ENCODE data around the gene POLR2E. TPM values are rescaled to one million over a fixed set of nuclear protein-coding genes. Genes with fewer than 3 reads are reported as not detected.

The POLR2E gene
- total RNA-seq, 4 donors from 2014 or later = 151 to 216 (median 188) TPM

DNA sequence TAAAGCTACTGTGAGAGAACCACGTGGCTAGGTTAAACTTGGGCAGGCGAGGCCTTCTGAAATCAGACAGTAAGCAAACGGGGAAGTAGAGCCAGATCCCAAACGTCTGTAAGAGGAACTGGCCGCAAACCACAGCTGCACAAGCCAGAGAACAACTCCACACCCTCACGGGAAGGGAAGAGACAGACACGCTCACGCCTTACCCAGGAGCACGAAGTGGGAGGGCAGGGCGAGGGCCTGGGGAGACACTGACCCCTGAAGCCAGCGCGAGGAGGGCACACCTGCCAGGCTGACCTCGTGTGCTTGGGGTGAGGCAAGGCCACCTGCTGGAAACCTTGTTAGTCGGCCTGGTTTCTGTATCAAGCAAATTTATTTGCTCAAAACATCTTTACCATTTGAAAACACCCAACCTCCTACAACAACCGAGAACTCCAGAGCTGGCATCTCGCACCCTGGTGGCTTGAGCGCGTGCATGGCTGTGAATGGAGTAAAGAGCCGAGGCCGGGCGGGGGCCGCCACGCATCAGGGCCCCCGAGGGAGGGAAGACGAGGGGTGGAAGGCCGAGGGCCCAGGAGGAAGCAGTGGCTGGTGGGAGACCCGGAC lies 7.3 kb downstream of the POLR2E start:
- TF ChIP-seq, protein P1, sequence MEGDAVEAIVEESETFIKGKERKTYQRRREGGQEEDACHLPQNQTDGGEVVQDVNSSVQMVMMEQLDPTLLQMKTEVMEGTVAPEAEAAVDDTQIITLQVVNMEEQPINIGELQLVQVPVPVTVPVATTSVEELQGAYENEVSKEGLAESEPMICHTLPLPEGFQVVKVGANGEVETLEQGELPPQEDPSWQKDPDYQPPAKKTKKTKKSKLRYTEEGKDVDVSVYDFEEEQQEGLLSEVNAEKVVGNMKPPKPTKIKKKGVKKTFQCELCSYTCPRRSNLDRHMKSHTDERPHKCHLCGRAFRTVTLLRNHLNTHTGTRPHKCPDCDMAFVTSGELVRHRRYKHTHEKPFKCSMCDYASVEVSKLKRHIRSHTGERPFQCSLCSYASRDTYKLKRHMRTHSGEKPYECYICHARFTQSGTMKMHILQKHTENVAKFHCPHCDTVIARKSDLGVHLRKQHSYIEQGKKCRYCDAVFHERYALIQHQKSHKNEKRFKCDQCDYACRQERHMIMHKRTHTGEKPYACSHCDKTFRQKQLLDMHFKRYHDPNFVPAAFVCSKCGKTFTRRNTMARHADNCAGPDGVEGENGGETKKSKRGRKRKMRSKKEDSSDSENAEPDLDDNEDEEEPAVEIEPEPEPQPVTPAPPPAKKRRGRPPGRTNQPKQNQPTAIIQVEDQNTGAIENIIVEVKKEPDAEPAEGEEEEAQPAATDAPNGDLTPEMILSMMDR (IDR thresholded peaks at IDR 0.05) = no peak
- ATAC-seq (ENCODE audit: low FRiP score) = no peak

DNA sequence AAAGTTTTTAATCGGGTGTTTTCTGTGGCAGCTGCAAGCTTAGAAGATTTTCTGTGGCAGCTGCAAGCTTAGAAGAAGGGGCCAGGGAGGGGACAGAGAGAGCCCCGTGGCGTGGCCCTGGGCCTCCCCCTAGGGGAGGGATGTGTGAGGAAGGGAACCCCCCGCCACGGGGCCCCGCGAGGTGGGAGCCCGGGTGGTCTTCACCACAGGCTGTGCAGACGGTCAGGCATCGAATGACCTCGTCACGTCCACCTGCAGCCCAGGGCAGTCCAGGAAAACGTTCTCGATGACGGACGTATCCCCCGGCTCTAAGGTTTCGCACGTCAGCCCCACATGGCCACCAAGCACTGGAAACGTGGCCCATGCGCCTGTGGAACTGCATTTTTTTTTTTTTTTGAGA lies 8.6 kb downstream of the POLR2E start:
- ATAC-seq (ENCODE audit: low FRiP score) (no peak), DNase-seq (ENCODE audit: low spot score) (no peak)
- TF ChIP-seq, protein P1 (IDR thresholded peaks at IDR 0.05) = no peak

More for the DNA sequence above, 7.3 kb downstream of the POLR2E start:
- no peak for DNase-seq (ENCODE audit: low spot score)

DNA sequence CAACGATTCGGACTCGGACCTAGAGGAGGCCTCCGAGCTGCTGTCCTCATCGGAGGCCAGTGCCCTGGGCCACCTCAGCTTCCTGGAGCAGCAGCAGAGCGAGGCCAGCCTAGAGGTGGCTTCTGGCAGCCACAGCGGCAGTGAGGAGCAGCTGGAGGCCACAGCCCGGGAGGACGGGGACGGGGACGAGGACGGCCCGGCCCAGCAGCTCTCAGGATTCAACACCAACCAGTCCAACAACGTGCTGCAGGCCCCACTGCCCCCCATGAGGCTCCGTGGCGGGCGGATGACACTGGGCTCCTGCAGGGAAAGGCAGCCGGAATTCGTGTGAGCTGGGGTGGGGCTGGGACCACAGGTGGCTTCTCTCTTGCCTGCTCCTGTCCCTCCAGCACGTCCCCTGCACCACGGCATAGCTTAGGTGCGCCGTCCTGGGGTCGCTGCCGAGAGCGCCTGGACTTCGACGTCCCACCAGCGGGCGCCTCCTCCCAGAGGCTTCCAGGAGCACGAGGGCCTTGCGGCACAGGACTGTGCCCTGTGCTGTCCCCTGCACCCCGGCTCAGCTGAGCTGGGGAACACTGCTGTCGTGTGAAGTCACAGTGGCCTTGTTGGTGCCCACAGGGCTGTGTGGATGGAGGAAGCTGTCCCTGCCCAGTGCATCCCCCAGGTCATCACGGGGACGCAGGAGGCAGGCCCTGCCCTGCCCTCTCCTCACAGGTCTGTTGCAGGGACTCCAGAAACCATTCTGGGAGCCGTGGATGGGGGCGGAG lies 9.3 kb downstream of the POLR2E start:
- TF ChIP-seq, protein P1 (IDR thresholded peaks at IDR 0.05) = no peak
- DNase-seq (ENCODE audit: low spot score) (no peak), ATAC-seq (ENCODE audit: low FRiP score) (no peak)

DNA sequence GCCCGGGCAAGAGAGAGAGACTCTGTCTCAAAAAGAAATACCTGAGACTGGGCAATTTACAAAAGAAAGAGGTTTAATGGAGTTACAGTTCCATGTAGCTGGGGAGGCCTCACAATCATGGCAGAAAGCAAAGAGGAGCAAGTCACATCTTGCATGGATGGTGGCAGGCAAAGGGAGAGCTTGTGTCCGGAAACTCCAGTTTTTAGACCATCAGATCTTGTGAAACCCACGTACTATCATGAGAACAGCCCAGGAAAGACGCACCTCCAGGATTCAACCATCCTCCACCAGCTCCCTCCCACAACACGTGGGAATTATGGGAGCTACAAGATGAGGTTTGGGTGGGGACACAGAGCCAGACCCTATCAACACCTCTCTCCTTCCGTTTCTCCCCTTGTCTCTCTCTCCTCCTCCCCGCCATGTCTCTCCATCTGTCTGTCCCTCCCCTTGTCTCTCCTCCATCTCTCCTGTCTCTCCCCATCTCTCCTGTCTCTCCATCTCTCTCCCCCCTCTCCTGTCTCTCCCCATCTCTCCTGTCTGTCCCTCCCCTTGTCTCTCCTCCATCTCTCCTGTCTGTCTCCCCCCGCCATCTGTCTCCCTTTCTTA lies 10.0 kb downstream of the POLR2E start:
- TF ChIP-seq, protein P1 (IDR thresholded peaks at IDR 0.05) = no peak
- DNase-seq (ENCODE audit: low spot score) (no peak), ATAC-seq (ENCODE audit: low FRiP score) (no peak)

DNA sequence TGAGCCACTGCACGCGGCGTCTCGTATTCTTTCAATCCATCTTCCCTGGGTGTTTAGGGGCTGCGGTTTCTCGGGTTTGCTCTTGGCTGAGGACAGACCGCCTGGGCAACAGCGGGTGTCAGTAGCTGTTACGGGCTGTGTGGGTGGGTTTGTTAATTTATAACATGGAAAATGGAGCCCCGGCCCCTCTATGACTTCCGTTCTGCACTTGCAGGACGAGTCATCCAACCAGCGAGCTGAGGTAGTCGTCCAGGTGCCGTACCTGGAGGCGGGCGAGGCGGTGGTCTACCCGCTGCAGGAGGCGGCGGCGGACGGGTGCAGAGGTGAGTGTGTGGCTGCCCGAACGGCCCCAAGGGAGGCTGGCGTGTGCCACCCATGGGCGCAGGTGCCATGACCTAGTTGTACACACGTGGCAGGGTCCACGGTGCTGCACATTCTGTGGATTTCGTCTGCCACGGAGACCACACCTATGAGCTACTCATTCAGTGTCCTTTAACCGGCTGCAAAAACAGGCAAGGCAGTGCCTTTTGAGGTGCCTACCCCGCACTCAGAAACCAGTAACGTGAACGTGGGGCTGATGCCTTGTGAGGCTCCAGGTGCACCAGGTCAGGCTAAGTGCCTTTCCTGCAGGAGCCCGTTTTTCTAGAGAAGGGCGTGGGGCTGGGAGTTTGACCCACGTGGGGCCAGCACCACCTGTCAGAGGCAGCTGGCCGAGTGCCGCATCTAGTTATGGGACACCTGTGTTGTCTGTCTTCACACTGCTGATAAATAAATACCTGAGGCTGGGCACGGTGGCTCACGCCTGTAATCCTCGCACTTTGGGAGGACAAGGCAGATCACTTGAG lies 10.9 kb downstream of the POLR2E start:
- ATAC-seq (ENCODE audit: low FRiP score) (no peak), DNase-seq (ENCODE audit: low spot score) (no peak)
- TF ChIP-seq, protein P1 (IDR thresholded peaks at IDR 0.05) = no peak

DNA sequence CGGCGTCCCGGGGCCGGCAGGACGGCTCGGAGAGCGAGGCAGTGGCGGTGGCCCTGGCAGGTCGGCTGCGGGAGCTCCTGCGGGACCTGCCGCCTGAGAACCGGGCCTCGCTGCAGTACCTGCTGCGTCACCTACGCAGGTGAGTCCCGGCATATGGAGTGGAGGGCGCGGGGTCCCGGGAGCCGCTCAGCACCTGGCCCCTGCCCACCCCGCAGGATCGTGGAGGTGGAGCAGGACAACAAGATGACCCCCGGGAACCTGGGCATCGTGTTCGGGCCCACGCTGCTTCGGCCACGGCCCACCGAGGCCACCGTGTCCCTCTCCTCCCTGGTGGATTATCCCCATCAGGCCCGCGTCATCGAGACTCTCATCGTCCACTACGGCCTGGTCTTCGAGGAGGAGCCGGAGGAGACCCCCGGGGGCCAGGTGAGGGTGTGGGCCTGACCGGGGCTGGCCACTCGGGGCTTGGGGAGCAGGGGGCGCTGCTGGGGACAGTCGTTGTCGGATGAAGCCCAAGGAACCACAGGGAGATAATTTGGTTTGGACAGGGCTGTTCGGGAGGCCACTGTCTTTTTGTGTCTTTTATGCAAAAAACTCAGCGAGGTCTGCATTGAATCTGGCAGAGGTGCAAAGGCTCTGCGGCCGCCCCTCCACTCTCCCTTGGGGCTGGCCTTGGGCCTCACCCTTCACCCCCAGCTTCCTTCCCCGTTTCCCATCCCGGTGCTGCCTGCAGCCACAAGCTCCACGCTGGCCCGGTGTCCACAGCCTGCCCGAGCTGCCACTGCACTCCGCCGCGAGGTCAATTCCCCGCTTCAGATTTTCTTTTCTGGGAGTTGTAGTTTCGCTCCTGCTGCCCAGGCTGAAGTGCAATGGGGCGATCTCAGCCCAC lies 12.0 kb downstream of the POLR2E start:
- ATAC-seq (ENCODE audit: low FRiP score) = no peak
- TF ChIP-seq, protein P1 (IDR thresholded peaks at IDR 0.05) = no peak
- DNase-seq (ENCODE audit: low spot score) = no peak

Measured in omental fat pad (tissue), 4 donors.